Astrocyte (in vitro differentiated cells and primary cell): ENCODE measurements around the gene PHF5A. TPM values are rescaled to one million over a fixed set of nuclear protein-coding genes. Genes with fewer than 3 reads are reported as not detected.

Source experiments
- DNase-seq: peaks from one replicate; pipeline ENCODE4 v3.0.0-alpha.2; 2010; ENCODE audit warnings: low read depth
- FAIRE-seq: peaks from 2 replicates; lab custom pipeline; 2011; peaks lifted over from hg19 to GRCh38; lab: Jason Lieb, UNC
- H2AFZ ChIP-seq: 2 replicates; pipeline ENCODE4 v1.6.0; 2012; ENCODE audit warnings: low read depth, low read length, inconsistent platforms
- H3K27ac ChIP-seq: 2 replicates; pipeline ENCODE4 v1.5.1; 2011; ENCODE audit warnings: low read depth, low read length, inconsistent platforms
- H3K27me3 ChIP-seq: 2 replicates; pipeline ENCODE4 v1.6.0; 2011; ENCODE audit warnings: low read length, inconsistent platforms; ENCODE audit not compliant: insufficient read depth
- H3K36me3 ChIP-seq: 2 replicates; pipeline ENCODE4 v1.5.1; 2011; ENCODE audit warnings: low read length, inconsistent platforms; ENCODE audit not compliant: insufficient read depth
- H3K4me1 ChIP-seq: 2 replicates; pipeline ENCODE4 v1.5.1; 2011; ENCODE audit warnings: low read length, inconsistent platforms; ENCODE audit not compliant: insufficient read depth
- H3K4me2 ChIP-seq: 2 replicates; pipeline ENCODE4 v1.6.0; 2012; ENCODE audit warnings: low read length, inconsistent platforms
- H3K4me3 ChIP-seq: 2 replicates; pipeline ENCODE4 v1.5.1; 2011; ENCODE audit warnings: low read depth, mild to moderate bottlenecking, low read length, inconsistent platforms; ENCODE audit not compliant: insufficient read depth
- H3K79me2 ChIP-seq: 2 replicates; pipeline ENCODE4 v1.6.0; 2012; ENCODE audit warnings: mild to moderate bottlenecking, low read length, inconsistent platforms; ENCODE audit not compliant: insufficient read depth
- H3K9ac ChIP-seq: 2 replicates; pipeline ENCODE4 v1.6.0; 2012; ENCODE audit warnings: mild to moderate bottlenecking, low read length, inconsistent platforms
- H3K9me3 ChIP-seq: 2 replicates; pipeline ENCODE4 v1.5.1; 2012; ENCODE audit warnings: low read depth, mild to moderate bottlenecking, low read length, inconsistent platforms; ENCODE audit not compliant: insufficient read depth
- H4K20me1 ChIP-seq: 2 replicates; pipeline ENCODE4 v1.6.0; 2012; ENCODE audit warnings: low read length, inconsistent platforms; ENCODE audit not compliant: insufficient read depth
- H3K27ac Mint-ChIP-seq: one replicate; pipeline ENCODE4 v1.8.0; 2021; ENCODE audit warnings: mild to moderate bottlenecking, mixed read lengths; ENCODE audit not compliant: unreplicated experiment
- H3K27me3 Mint-ChIP-seq: one replicate; pipeline ENCODE4 v1.8.0; 2021; ENCODE audit warnings: low read depth, mixed read lengths; ENCODE audit not compliant: unreplicated experiment
- H3K36me3 Mint-ChIP-seq: one replicate; pipeline ENCODE4 v1.8.0; 2021; ENCODE audit warnings: low read depth, mixed read lengths; ENCODE audit not compliant: unreplicated experiment
- H3K4me1 Mint-ChIP-seq: one replicate; pipeline ENCODE4 v1.8.0; 2021; ENCODE audit warnings: low read depth, mixed read lengths; ENCODE audit not compliant: unreplicated experiment
- H3K4me3 Mint-ChIP-seq: one replicate; pipeline ENCODE4 v1.8.0; 2021; ENCODE audit warnings: mild to moderate bottlenecking, moderate library complexity, mixed read lengths; ENCODE audit not compliant: unreplicated experiment
- H3K9me3 Mint-ChIP-seq: one replicate; pipeline ENCODE4 v1.8.0; 2021; ENCODE audit warnings: mild to moderate bottlenecking, mixed read lengths; ENCODE audit not compliant: unreplicated experiment
- EZH2 ChIP-seq: IDR thresholded peaks from 2 replicates; pipeline ENCODE4 v1.6.1; 2012; ENCODE audit warnings: mild to moderate bottlenecking, low read length, inconsistent platforms; ENCODE audit not compliant: insufficient read depth
- total RNA-seq: library from RNA; stranded (reverse); gene quantifications from 2 replicates; pipeline ENCODE4 v1.2.1, GENCODE V29; 2021
- TF ChIP-seq, protein P1 (sequence below): IDR thresholded peaks from 2 replicates; pipeline ENCODE4 v1.5.1; 2011; ENCODE audit warnings: low read depth, mild to moderate bottlenecking, inconsistent platforms, low read length, moderate library complexity; ENCODE audit not compliant: insufficient read depth

Gene PHF5A
- total RNA-seq, 1 donor from 2014 or later, result 30.9 TPM

DNA sequence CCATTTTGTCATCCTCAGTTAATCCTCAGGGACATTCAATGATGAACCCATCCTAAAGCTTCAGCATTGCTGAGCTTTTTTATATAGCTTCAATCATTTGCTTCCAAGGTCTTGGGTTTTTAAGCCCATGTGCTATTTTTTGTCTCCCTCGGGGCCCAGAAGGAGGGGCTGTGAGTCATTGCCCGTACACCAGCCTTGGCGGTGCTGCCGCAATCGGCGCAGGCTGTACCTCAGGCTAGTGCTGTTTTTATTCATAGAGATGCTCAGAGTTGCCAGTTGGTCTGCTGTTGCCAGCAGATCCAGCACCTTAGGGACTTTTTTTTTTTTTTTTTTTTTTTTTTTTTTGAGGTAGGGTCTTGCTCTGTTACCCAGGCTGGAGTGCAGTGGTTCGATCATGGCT, 35.9 kb upstream of the PHF5A start:
- no peaks in the 10 kb centered on the region for H3K27me3 ChIP-seq
- H3K27ac ChIP-seq, result no peak overlapping the region
- FAIRE-seq (no peak), DNase-seq (no peak)
- Mint-ChIP-seq H3K9me3 (no peaks in the 10 kb centered on the region), H3K36me3 (peaks cover 14% of the 10 kb centered on the region), H3K27ac (no peak overlapping the region), H3K4me1 (no peaks in the 10 kb centered on the region), H3K27me3 (no peaks in the 10 kb centered on the region), H3K4me3 (no peak overlapping the region)
- no peak overlapping the region for H3K9ac ChIP-seq
- no peak overlapping the region for H3K4me2 ChIP-seq
- H3K4me1 ChIP-seq, result peaks cover 3% of the 10 kb centered on the region
- H3K79me2 ChIP-seq, result peaks cover 7% of the 10 kb centered on the region
- H3K9me3 ChIP-seq, result no peaks in the 10 kb centered on the region
- TF ChIP-seq, protein P1, sequence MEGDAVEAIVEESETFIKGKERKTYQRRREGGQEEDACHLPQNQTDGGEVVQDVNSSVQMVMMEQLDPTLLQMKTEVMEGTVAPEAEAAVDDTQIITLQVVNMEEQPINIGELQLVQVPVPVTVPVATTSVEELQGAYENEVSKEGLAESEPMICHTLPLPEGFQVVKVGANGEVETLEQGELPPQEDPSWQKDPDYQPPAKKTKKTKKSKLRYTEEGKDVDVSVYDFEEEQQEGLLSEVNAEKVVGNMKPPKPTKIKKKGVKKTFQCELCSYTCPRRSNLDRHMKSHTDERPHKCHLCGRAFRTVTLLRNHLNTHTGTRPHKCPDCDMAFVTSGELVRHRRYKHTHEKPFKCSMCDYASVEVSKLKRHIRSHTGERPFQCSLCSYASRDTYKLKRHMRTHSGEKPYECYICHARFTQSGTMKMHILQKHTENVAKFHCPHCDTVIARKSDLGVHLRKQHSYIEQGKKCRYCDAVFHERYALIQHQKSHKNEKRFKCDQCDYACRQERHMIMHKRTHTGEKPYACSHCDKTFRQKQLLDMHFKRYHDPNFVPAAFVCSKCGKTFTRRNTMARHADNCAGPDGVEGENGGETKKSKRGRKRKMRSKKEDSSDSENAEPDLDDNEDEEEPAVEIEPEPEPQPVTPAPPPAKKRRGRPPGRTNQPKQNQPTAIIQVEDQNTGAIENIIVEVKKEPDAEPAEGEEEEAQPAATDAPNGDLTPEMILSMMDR, result no peak
- no peak for TF ChIP-seq EZH2
- peaks cover 12% of the 10 kb centered on the region for H3K36me3 ChIP-seq
- no peak overlapping the region for H2AFZ ChIP-seq
- no peak overlapping the region for H3K4me3 ChIP-seq
- peaks cover 51% of the 10 kb centered on the region for H4K20me1 ChIP-seq

DNA sequence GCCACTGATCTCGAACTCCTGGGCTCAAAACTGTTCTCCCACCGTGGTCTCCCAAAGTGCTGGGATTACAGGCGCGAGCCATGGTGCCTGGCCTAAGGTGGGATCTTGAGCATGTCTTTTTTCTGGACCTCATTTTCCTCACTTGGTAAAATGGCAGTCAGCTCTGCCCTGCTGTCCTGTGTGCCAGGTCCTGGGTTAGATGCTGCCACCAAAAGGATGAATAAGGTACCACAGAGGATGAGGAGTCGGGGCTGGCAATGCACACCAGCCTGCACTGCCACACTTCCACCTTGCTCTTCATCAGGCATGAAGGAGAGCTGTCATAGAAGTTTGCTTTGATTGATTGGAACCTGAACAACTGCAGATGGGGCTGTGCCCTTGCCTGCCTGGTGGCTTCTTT, 32.7 kb upstream of the PHF5A start:
- H2AFZ ChIP-seq, result no peak overlapping the region
- Mint-ChIP-seq H3K36me3 (peaks cover 11% of the 10 kb centered on the region), H3K4me3 (no peak overlapping the region), H3K27me3 (no peaks in the 10 kb centered on the region), H3K27ac (no peak overlapping the region), H3K4me1 (no peaks in the 10 kb centered on the region), H3K9me3 (no peaks in the 10 kb centered on the region)
- H3K27me3 ChIP-seq, result no peaks in the 10 kb centered on the region
- no peaks in the 10 kb centered on the region for H3K9me3 ChIP-seq
- peaks cover 12% of the 10 kb centered on the region for H3K36me3 ChIP-seq
- TF ChIP-seq, protein P1, result no peak
- TF ChIP-seq EZH2, result no peak
- DNase-seq, result no peak
- H3K79me2 ChIP-seq, result peaks cover 19% of the 10 kb centered on the region
- peaks cover 3% of the 10 kb centered on the region for H3K4me1 ChIP-seq
- H4K20me1 ChIP-seq, result peaks cover 55% of the 10 kb centered on the region
- no peak overlapping the region for H3K4me2 ChIP-seq
- no peak overlapping the region for H3K9ac ChIP-seq
- H3K4me3 ChIP-seq, result no peak overlapping the region
- H3K27ac ChIP-seq, result no peak overlapping the region
- no peak for FAIRE-seq

DNA sequence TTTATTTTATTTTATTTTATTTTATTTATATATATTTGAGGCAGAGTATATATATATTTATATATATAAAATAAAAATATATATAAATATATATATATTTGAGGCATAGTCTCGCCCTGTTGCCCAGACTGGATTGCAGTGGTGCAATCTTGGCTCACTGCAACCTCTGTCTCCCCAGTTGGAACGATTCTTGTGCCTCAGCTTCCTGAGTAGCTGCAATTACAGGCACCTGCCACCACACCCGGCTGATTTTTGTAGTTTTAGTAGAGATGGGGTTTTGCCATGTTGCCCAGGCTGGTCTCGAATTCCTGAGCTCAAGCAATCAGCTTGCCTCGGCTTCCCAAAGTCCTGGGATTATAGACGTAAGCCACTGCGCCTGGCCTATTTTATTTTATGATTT, 31.8 kb upstream of the PHF5A start:
- no peak overlapping the region for H3K4me2 ChIP-seq
- no peak overlapping the region for H2AFZ ChIP-seq
- no peaks in the 10 kb centered on the region for H3K27me3 ChIP-seq
- Mint-ChIP-seq H3K36me3 (peaks cover 11% of the 10 kb centered on the region), H3K4me1 (no peaks in the 10 kb centered on the region), H3K4me3 (no peak overlapping the region), H3K27ac (no peak overlapping the region), H3K27me3 (no peaks in the 10 kb centered on the region), H3K9me3 (no peaks in the 10 kb centered on the region)
- no peak overlapping the region for H3K27ac ChIP-seq
- TF ChIP-seq, protein P1, result no peak
- TF ChIP-seq EZH2, result no peak
- H3K79me2 ChIP-seq, result peaks cover 21% of the 10 kb centered on the region
- FAIRE-seq (no peak), DNase-seq (no peak)
- H3K4me1 ChIP-seq, result peaks cover 3% of the 10 kb centered on the region
- H3K9ac ChIP-seq, result no peak overlapping the region
- peaks cover 53% of the 10 kb centered on the region for H4K20me1 ChIP-seq
- H3K4me3 ChIP-seq, result no peak overlapping the region
- H3K36me3 ChIP-seq, result peaks cover 12% of the 10 kb centered on the region
- H3K9me3 ChIP-seq, result no peaks in the 10 kb centered on the region
